GM12878 (cell line): ENCODE results near the gene CMTR2. TPM values are rescaled to one million over a fixed set of nuclear protein-coding genes. Genes with fewer than 3 reads are reported as not detected.
A peak's percentile ranks its signal among the peaks of the same experiment; 100 is the strongest.

Source experiments
- ATAC-seq: fragments of 200-7000 bp; cut with Tn5 transposase; 3 replicates; pipeline ENCODE4 v1.9.1; 2020; ENCODE audit warnings: mild to moderate bottlenecking, moderate library complexity
- Bru-seq: library from RNA; stranded (reverse); fragments of 400-500 nt; gene quantifications from one replicate; lab custom pipeline; 2021; lab: Mats Ljungman, UMichigan
- BruChase-seq, 2 experiments: library from RNA; stranded (reverse); fragments of 400-500 nt; gene quantifications; one replicate each; lab custom pipeline; 2021; lab: Mats Ljungman, UMichigan
- BruUV-seq: library from RNA; stranded (reverse); fragments of 400-500 nt; replicated peaks from 2 replicates; lab custom pipeline; 2021; lab: Mats Ljungman, UMichigan
- CTCF ChIA-PET: fragments of 300-600 bp; sonication (Branson Sonifier 250); formaldehyde crosslinking; extraction: SDS; loops from one replicate; lab custom pipeline; 2021; ENCODE audit warnings: inconsistent platforms; lab: Yijun Ruan, JAX
- POLR2A ChIA-PET: fragments of 350-600 bp; formaldehyde crosslinking; extraction: SDS; loops from one replicate; lab custom pipeline; 2021; ENCODE audit warnings: inconsistent platforms; lab: Charles Lee
- RAD21 ChIA-PET: fragments of 300-600 bp; sonication (Branson Sonifier 250); formaldehyde crosslinking; loops from one replicate; lab custom pipeline; 2023; ENCODE audit warnings: antibody characterized with exemption; ENCODE audit not compliant: unreplicated experiment; lab: Charles Lee
- SMC1A ChIA-PET: fragments of 300-600 bp; sonication (Branson Sonifier 250); formaldehyde crosslinking; loops from one replicate; lab custom pipeline; 2023; ENCODE audit not compliant: unreplicated experiment, uncharacterized antibody; lab: Charles Lee
- DNase-seq: peaks from one replicate; pipeline ENCODE4 v3.0.0-alpha.2; 2011; ENCODE audit warnings: low read depth, low spot score
- FAIRE-seq: peaks from 3 replicates; lab custom pipeline; 2011; peaks lifted over from hg19 to GRCh38; lab: Jason Lieb, UNC
- H2AFZ ChIP-seq: 2 replicates; pipeline ENCODE4 v1.6.0; 2011; ENCODE audit warnings: low read depth, low read length, control low read depth; ENCODE audit not compliant: control insufficient read depth
- H3K27ac ChIP-seq: 2 replicates; pipeline ENCODE4 v1.5.1; 2011; ENCODE audit warnings: control low read depth; ENCODE audit not compliant: control insufficient read depth, insufficient read depth
- H3K27me3 ChIP-seq, 2 experiments: replicated peaks in 1 of 2; 2 replicates each; pipeline versions ENCODE4 v1.6.0 to v1.6.1; 2011; ENCODE audit warnings: low read length in 1 of 2; ENCODE audit not compliant: control insufficient read depth in 2 of 2, insufficient read depth in 2 of 2
- H3K36me3 ChIP-seq, 2 experiments: 2 replicates each; pipeline ENCODE4 v1.5.1; 2011; ENCODE audit warnings: low read length in 1 of 2; ENCODE audit not compliant: control insufficient read depth in 2 of 2, insufficient read depth in 2 of 2
- H3K4me1 ChIP-seq: 2 replicates; pipeline ENCODE4 v1.6.1; 2011; ENCODE audit warnings: mild to moderate bottlenecking, low read length, moderate library complexity, mixed read lengths; ENCODE audit not compliant: control insufficient read depth, insufficient read depth
- H3K4me2 ChIP-seq: 2 replicates; pipeline ENCODE4 v1.6.0; 2011; ENCODE audit warnings: control low read depth; ENCODE audit not compliant: control insufficient read depth, insufficient read depth
- H3K4me3 ChIP-seq: fragments of 200-600 bp; sonication (generic); 2 replicates; pipeline ENCODE4 v1.5.1; 2016
- H3K79me2 ChIP-seq: 2 replicates; pipeline ENCODE4 v1.6.0; 2011; ENCODE audit warnings: low read length; ENCODE audit not compliant: control insufficient read depth, insufficient read depth
- H3K9ac ChIP-seq: 2 replicates; pipeline ENCODE4 v1.8.0; 2011; ENCODE audit warnings: low read length, control low read depth, mixed read lengths; ENCODE audit not compliant: control insufficient read depth, insufficient read depth
- H3K9me3 ChIP-seq: replicated peaks from 3 replicates; pipeline ENCODE4 v1.5.1; 2011; ENCODE audit warnings: mild to moderate bottlenecking, low read length; ENCODE audit not compliant: control insufficient read depth, insufficient read depth
- H4K20me1 ChIP-seq: 2 replicates; pipeline ENCODE4 v1.6.0; 2011; ENCODE audit not compliant: control insufficient read depth, insufficient read depth
- BRCA1 ChIP-seq: IDR thresholded peaks from 2 replicates; pipeline ENCODE4 v1.6.1; 2011; ENCODE audit warnings: low read depth, low read length, improper control_type of control experiment
- E2F4 ChIP-seq: IDR thresholded peaks from 2 replicates; pipeline ENCODE4 v1.6.1; 2012; ENCODE audit warnings: low read depth, low read length, improper control_type of control experiment
- GATAD2B ChIP-seq: fragments of 450-650 bp; conservative IDR thresholded peaks from 2 replicates; pipeline ENCODE4 v1.6.1; 2017; ENCODE audit warnings: low read depth, mild to moderate bottlenecking, moderate library complexity
- LARP7 ChIP-seq: fragments of 450-650 bp; IDR thresholded peaks from 2 replicates; pipeline ENCODE4 v1.6.1; 2017; ENCODE audit warnings: mild to moderate bottlenecking
- MXI1 ChIP-seq: fragments of 150-350 bp; IDR thresholded peaks from 2 replicates; pipeline ENCODE4 v1.6.1; 2011; ENCODE audit warnings: low read depth, mild to moderate bottlenecking, inconsistent platforms, low read length, improper control_type of control experiment
- NBN ChIP-seq: fragments of 450-650 bp; IDR thresholded peaks from 2 replicates; pipeline ENCODE4 v1.6.1; 2016
- POLR2AphosphoS2 ChIP-seq: IDR thresholded peaks from 2 replicates; pipeline ENCODE4 v1.6.1; 2011; ENCODE audit warnings: low read depth, mild to moderate bottlenecking, low read length, improper control_type of control experiment, moderate library complexity
- TARDBP ChIP-seq: IDR thresholded peaks from 2 replicates; pipeline ENCODE4 v1.6.1; 2016; ENCODE audit warnings: borderline replicate concordance
- WRNIP1 ChIP-seq: IDR thresholded peaks from 2 replicates; pipeline ENCODE4 v1.6.1; 2011; ENCODE audit warnings: low read depth, low read length, improper control_type of control experiment, borderline replicate concordance
- ZBED1 ChIP-seq: IDR thresholded peaks from 2 replicates; pipeline ENCODE4 v1.6.1; 2016; ENCODE audit warnings: borderline replicate concordance
- ZNF384 ChIP-seq: IDR thresholded peaks from 2 replicates; pipeline ENCODE4 v1.6.1; 2012; ENCODE audit warnings: low read depth, mild to moderate bottlenecking, low read length, improper control_type of control experiment, borderline replicate concordance
- WGBS: methylation state at CpG from one replicate; pipeline ENCODE4 v1.1.6; 2016; ENCODE audit warnings: low lambda C conversion rate; ENCODE audit not compliant: insufficient replicate concordance, insufficient coverage; ENCODE audit errors: missing lambda C conversion rate; 5-methylcytosine and 5-hydroxymethylcytosine counted together
- in situ Hi-C: fragments of 300-500 bp; cut with MboI; formaldehyde crosslinking; loops from 9 replicates; pipeline ENCODE4 v1.14.3; 2018; ENCODE audit warnings: mixed read lengths
- intact Hi-C: fragments of 100-400 bp; cut with micrococcal nuclease; formaldehyde crosslinking; loops from one replicate; pipeline ENCODE4 v1.14.2; 2022; ENCODE audit not compliant: unreplicated experiment
- long read RNA-seq, 2 experiments: library from polyadenylated mRNA; unstranded; transcript quantifications; one replicate each; pipeline ENCODE4 v2.0.0, GENCODE V29; 2019 to 2020
- polyA minus RNA-seq, 3 experiments: library from RNA; depleted of rRNA, polyadenylated mRNA; stranded (reverse); fragments of >200 nt; gene quantifications; 2 replicates each; pipeline ENCODE4 v1.2.3, GENCODE V29; 2011
- polyA plus RNA-seq, 11 experiments: library from polyadenylated mRNA; depleted of rRNA in 4 of 11; unstranded in 6 of 11; stranded (reverse) in 5 of 11; fragments of >200 nt; fragmentation: Nextera tagmentation in 4 of 11; fragmentation: Illumina TruSeq in 1 of 11; extraction: Ambion mirVana in 4 of 11; extraction: Trizol in 1 of 11; gene quantifications; 1 replicate in 1 of 11; 2 replicates in 10 of 11; pipeline versions ENCODE4 v1.2.1 to v1.2.3, GENCODE V29; 2011 to 2016; ENCODE audit warnings: inconsistent platforms in 2 of 11, missing spikeins in 2 of 11, low read depth in 1 of 11
- total RNA-seq, 4 experiments: library from RNA; depleted of rRNA in 3 of 4; stranded (reverse); fragments of >200 nt in 3 of 4; fragmentation: Illumina TruSeq in 1 of 4; extraction: Trizol in 1 of 4; gene quantifications; 2 replicates each; pipeline versions ENCODE4 v1.2.1 to v1.2.3, GENCODE V29; 2013 to 2021
- TF ChIP-seq, protein P1 (sequence below): fragments of 450-650 bp; conservative IDR thresholded peaks from 2 replicates; pipeline ENCODE4 v1.6.1; 2017; ENCODE audit warnings: mild to moderate bottlenecking, moderate library complexity

Gene CMTR2, protein sequence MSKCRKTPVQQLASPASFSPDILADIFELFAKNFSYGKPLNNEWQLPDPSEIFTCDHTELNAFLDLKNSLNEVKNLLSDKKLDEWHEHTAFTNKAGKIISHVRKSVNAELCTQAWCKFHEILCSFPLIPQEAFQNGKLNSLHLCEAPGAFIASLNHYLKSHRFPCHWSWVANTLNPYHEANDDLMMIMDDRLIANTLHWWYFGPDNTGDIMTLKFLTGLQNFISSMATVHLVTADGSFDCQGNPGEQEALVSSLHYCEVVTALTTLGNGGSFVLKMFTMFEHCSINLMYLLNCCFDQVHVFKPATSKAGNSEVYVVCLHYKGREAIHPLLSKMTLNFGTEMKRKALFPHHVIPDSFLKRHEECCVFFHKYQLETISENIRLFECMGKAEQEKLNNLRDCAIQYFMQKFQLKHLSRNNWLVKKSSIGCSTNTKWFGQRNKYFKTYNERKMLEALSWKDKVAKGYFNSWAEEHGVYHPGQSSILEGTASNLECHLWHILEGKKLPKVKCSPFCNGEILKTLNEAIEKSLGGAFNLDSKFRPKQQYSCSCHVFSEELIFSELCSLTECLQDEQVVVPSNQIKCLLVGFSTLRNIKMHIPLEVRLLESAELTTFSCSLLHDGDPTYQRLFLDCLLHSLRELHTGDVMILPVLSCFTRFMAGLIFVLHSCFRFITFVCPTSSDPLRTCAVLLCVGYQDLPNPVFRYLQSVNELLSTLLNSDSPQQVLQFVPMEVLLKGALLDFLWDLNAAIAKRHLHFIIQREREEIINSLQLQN
- 42.7 and 48.2 TPM in 2 replicates for total RNA-seq (2013; cell fraction: nucleolus; rRNA removed)
- total RNA-seq (2014; rRNA removed) (29.8 TPM in 2 replicates), total RNA-seq (2014; rRNA removed; fragmentation: Illumina TruSeq; extraction: Trizol) (21.3 TPM in 2 replicates), total RNA-seq (2021) (14.9 and 19.3 TPM in 2 replicates), polyA plus RNA-seq (2011; rRNA removed) (37.0 and 59.4 TPM in 2 replicates), polyA plus RNA-seq (2014; fragmentation: Illumina TruSeq; extraction: Trizol) (21.4 and 26.9 TPM in 2 replicates), polyA plus RNA-seq (2014; fragmentation: Nextera tagmentation; extraction: Ambion mirVana) (10 to 100 TPM in 1 of 2 experiments, 1 to 10 TPM in 1; 6.5 to 12.1 TPM), polyA plus RNA-seq (2014; rRNA removed) (14.6 and 20.6 TPM in 2 replicates), polyA plus RNA-seq (2016; fragmentation: Nextera tagmentation; extraction: Ambion mirVana) (10 to 100 TPM; 20.5 to 21.2 TPM), polyA minus RNA-seq (2011; rRNA and poly(A)+ RNA removed) (24.2 and 28.2 TPM in 2 replicates), Bru-seq, nascent RNA (percentile 93 among the genes with signal in this experiment), BruChase-seq, experiment 1, labeled RNA remaining after a 6-hour chase (percentile 91 among the genes with signal in this experiment), BruChase-seq, experiment 2, labeled RNA remaining after a 2-hour chase (percentile 96 among the genes with signal in this experiment)
- 9.0 TPM for polyA plus RNA-seq (2011; ENCODE audit: low read depth)
- polyA plus RNA-seq (2011; cell fraction: cytosol; rRNA removed) = 14.2 and 16.4 TPM in 2 replicates
- polyA plus RNA-seq (2011; cell fraction: nucleus; rRNA removed) = 19.6 and 19.7 TPM in 2 replicates
- 10.5 and 12.8 TPM in 2 replicates for polyA plus RNA-seq (2012)
- polyA minus RNA-seq (2011; cell fraction: cytosol; rRNA and poly(A)+ RNA removed) = 7.5 and 7.9 TPM in 2 replicates
- 20.6 and 23.7 TPM in 2 replicates for polyA minus RNA-seq (2011; cell fraction: nucleus; rRNA and poly(A)+ RNA removed)
- long read RNA-seq, experiment 1, full-length matches to known transcripts = 4 of 5 reads
- long read RNA-seq, experiment 1, partial matches to known transcripts = 0 of 5 reads
- long read RNA-seq, experiment 1, other reads (novel, unspliced or antisense) = 1 of 5 reads
- long read RNA-seq, experiment 2, full-length matches to known transcripts = 12 of 35 reads
- long read RNA-seq, experiment 2, partial matches to known transcripts = 0 of 35 reads
- long read RNA-seq, experiment 2, other reads (novel, unspliced or antisense) = 23 of 35 reads

DNA sequence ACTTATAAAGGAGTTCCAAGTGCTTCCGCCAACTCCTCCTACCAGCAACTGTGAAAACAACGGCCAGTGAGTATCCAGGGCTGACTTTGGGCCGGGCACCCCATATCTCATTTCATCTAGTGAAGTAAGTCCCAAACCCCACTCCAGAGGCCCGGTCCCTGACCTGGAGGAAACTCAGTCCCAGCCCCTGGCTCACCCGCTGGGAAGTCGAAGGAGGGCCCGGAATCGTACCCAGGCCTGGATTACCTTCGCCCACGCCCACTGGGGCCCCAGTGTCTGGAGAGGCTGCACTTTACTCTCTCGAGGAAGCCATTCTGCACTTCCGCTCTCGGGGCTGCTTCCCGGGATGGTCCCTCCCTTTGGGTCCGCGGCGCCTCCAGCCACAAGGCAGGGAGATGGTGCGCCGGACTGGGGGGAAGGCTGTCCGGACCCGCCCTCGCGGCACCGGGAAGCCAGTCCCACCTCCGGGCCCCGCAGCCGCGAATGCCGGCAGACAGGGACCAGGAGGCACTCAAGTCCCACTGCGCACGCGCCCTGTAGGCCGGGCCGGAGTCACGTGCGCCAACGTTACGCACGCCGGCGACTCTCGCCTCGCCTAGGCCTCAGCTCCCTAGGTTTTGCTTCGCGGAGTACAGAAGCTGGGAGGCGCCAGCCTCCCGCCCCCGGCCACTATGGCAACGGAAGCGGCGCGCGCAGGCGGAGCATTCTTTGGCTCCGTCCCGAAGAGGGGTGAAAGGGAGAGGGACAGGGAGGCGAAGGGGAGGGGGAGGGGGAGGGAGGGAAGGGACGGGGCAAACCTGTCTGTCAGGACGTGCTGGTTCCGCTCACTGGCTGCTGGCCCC is at the start of gene CMTR2:
Gene CMTR2, minus strand, starts transcription at position 513 of the 842 bp plus-strand sequence. CDS start 3,482 bp downstream, outside the sequence.
- in situ Hi-C loops = no loop called here
- Histone ChIP-seq H4K20me1 (no peaks in the 10 kb centered on the region), H3K9me3 (no peaks in the 10 kb centered on the region; the same call in 2 of the 3 replicates), H3K4me3 (peak within 1 kb of the TSS; percentile 80), H3K36me3 (peaks cover 0 to 13% of the 10 kb centered on the region in 2 experiments; a peak in 2 of 4 replicates), H3K79me2 (peaks cover 17% of the 10 kb centered on the region), H3K9ac (peak within 1 kb of the TSS; percentile 90), H3K27me3 (no peaks in the 10 kb centered on the region), H2AFZ (peak within 1 kb of the TSS; percentile 83), H3K4me1 (peaks cover 7% of the 10 kb centered on the region), H3K27ac (peak within 1 kb of the TSS; percentile 88), H3K4me2 (peak within 1 kb of the TSS; percentile 66)
- ATAC-seq (peak; percentile 96), DNase-seq (peak; percentile 86), FAIRE-seq (peak; percentile 84)
- ChIA-PET SMC1A (interaction anchor here (0.6 kb wide), 1 partner anchor 135 kb away, joined by 3 read pairs; no protein-coding TSS in a partner anchor), POLR2A (interaction anchor here (0.6 to 0.9 kb wide), 4 partner anchors 8 to 320 kb away, joined by 3 to 5 read pairs (median 4); no protein-coding TSS in a partner anchor), RAD21 (interaction anchor here (1.2 to 2.1 kb wide), 2 partner anchors 22 to 518 kb away, joined by 3 to 13 read pairs; no protein-coding TSS in a partner anchor), CTCF (interaction anchor here (0.5 to 1.7 kb wide), 5 partner anchors 23 to 1371 kb away, joined by 3 to 7 read pairs (median 3); no protein-coding TSS in a partner anchor)
- no TSS peak for BruUV-seq
- intact Hi-C loops = no loop called here
- 1% methylated on average over 54 of the region's 60 CpGs for WGBS
- TF ChIP-seq POLR2AphosphoS2 (peak; percentile 84; the same call in 1 of the 2 replicates), WRNIP1 (no peak), TARDBP (peak; percentile 25; the same call in 1 of the 2 replicates), LARP7 (peak; percentile 95), ZNF384 (no peak), ZBED1 (no peak), NBN (peak; percentile 71), MXI1 (peak; percentile 76; the same call in 1 of the 2 replicates), BRCA1 (no peak), GATAD2B (peak; percentile 92), E2F4 (no peak)
- TF ChIP-seq, protein P1, sequence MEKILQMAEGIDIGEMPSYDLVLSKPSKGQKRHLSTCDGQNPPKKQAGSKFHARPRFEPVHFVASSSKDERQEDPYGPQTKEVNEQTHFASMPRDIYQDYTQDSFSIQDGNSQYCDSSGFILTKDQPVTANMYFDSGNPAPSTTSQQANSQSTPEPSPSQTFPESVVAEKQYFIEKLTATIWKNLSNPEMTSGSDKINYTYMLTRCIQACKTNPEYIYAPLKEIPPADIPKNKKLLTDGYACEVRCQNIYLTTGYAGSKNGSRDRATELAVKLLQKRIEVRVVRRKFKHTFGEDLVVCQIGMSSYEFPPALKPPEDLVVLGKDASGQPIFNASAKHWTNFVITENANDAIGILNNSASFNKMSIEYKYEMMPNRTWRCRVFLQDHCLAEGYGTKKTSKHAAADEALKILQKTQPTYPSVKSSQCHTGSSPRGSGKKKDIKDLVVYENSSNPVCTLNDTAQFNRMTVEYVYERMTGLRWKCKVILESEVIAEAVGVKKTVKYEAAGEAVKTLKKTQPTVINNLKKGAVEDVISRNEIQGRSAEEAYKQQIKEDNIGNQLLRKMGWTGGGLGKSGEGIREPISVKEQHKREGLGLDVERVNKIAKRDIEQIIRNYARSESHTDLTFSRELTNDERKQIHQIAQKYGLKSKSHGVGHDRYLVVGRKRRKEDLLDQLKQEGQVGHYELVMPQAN = peak; percentile 83
